ENCODE data around the gene MAGEB6.

GRCh38 chrX:26203561-26203960, 11.3 kb downstream of the MAGEB6 start:
- TF ChIP-seq RAD21 (IDR thresholded peaks at IDR 0.05; ENCODE audit: low read length) (no peak), CTCF (conservative IDR thresholded peaks at IDR 0.05; ENCODE audit: low read depth, low read length) (no peak), USF2 (IDR thresholded peaks at IDR 0.05; ENCODE audit: low read depth, low read length) (no peak), POLR2A (IDR thresholded peaks at IDR 0.05; ENCODE audit: low read depth, low read length) (no peak), RFX5 (IDR thresholded peaks at IDR 0.05; ENCODE audit: low read depth, low read length) (no peak), ELK1 (IDR thresholded peaks at IDR 0.05; ENCODE audit: borderline replicate concordance, low read depth, low read length) (no peak), MAZ (IDR thresholded peaks at IDR 0.05; ENCODE audit: borderline replicate concordance, low read depth, low read length) (no peak), NFE2L2 (IDR thresholded peaks at IDR 0.05; ENCODE audit: low read depth, low read length) (no peak), CEBPB (IDR thresholded peaks at IDR 0.05; ENCODE audit: low read depth, low read length) (no peak), MXI1 (IDR thresholded peaks at IDR 0.05; ENCODE audit: borderline replicate concordance, low read depth, low read length) (no peak), RCOR1 (IDR thresholded peaks at IDR 0.05; ENCODE audit: insufficient replicate concordance, low read length) (no peak)
